Raji (cell line): ENCODE data around the gene ARSG.

Source experiments
- POLR2A ChIP-seq: IDR thresholded peaks from 2 replicates; pipeline ENCODE4 v1.6.1; 2011; ENCODE audit warnings: low read depth, low read length, control low read depth; ENCODE audit not compliant: insufficient read depth

ARSG gene

GRCh38 chr17:68429881-68430280 lies 138.6 kb downstream of the ARSG start:
- TF ChIP-seq POLR2A, result no peak

DNA sequence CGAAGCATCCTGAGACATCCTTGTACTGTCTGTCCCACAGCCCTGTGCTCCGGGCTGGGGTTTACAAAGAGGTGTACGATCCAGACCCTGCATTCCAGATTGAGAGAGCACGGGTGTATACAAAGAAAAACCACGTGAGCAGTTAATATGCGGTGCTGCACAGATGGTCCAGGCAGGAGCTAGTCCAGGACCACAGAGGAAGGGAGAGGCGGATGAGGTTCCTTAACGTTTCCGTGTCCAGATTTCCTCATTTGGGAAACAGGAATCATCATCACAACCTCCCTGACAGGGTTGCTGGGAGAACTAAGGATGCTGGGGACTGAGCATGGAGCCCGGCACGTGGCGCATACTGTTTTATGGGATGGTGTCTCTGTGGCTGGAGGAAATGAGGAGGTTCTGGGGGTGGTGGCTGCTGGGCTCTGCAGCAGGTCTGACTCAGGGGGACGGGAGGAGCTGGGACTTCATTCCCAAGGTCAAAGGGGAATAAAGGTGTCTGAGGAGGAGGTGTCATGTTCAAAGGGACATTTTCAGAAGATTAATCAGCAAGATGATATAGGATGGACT lies 139.8 kb downstream of the ARSG start:
- TF ChIP-seq POLR2A, result no peak

DNA sequence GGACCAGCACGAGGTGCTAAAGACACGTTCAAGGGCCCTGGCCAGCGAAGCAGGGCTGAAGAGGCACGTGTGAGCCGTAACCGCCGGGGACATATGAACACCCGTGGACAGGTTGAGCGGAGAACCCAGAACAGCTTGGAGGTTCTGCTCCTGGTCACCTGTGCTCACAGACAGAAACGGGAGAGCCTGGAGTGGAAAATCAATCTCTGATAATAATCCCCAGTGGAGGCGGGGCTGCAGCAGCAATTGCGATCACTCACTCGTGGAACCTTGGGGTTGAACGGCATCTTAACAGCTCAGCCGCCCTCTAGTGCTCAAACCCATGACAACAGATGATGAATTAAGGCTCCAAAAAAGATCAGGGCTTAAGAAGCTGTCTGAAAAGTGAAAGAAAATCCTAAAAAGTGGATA lies 140.4 kb downstream of the ARSG start:
- TF ChIP-seq POLR2A, result no peak

GRCh38 chr17:68432086-68432864 lies 141.0 kb downstream of the ARSG start:
- no peak for TF ChIP-seq POLR2A

GRCh38 chr17:68433211-68433610 lies 141.9 kb downstream of the ARSG start:
- TF ChIP-seq POLR2A, result no peak

GRCh38 chr17:68433911-68434508 lies 142.7 kb downstream of the ARSG start:
- no peak for TF ChIP-seq POLR2A

DNA sequence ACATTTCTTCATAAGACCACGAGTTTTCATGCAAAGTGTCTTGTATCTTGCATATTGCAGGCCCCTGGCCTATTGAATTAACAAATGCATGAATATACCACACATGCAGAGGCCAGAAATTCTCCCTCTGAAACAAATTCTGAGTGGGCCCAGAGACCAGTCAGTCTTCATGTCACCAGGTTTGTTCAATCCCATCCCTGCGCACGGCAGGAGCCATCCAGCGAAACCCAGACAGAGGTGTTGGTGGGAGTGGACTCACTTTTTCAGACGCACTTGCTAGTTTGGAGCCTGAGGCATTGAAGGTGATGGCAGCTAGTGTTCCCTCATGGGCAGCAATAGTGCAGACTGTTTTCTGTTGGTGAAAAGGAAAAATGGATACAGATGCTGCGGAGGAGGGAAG lies 144.1 kb downstream of the ARSG start:
- no peak for TF ChIP-seq POLR2A

DNA sequence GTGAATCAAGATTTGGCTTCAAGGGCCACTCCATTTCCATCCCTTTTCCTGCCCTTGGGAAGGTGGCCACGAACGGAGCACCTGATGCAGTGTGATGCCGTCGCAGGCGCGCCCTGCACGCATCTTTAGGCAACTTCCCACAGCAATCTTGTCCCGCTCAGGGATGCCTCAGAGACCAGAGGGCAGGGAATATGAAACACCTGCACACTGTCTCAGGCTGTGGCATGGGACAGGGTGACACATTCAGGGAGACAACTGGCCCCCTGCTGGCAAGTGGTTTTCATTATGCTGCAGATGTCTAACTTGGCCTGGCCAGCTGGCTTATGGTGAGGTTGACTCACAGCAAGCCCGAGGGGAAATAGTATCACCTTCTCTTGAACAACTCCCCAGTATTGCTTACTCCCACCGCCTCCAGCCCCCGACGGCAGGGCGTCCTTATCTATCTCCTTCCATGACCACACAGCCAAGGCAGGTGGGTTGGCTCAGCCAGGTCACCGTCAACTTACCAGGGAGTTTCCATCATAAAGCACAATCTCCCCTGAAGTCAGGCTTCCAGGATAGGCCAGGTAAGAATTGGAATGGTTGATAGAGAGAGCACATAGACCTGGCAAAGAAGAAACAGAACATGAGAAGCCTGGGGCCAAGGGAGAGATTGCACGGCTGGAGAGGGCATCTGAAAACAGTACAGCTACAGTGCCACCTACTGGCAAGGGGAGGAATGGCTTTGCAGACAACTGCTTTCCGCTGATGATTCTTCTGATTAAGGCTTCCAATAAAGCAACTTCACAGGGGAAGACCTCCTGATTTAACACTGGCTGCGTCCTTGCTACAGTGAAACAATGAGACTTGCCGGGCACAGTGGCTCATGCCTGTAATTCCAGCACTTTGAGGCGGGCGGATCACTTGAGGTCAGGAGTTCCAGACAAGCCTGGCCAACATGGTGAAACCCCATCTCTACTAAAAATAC lies 144.9 kb downstream of the ARSG start:
- no peak for TF ChIP-seq POLR2A

DNA sequence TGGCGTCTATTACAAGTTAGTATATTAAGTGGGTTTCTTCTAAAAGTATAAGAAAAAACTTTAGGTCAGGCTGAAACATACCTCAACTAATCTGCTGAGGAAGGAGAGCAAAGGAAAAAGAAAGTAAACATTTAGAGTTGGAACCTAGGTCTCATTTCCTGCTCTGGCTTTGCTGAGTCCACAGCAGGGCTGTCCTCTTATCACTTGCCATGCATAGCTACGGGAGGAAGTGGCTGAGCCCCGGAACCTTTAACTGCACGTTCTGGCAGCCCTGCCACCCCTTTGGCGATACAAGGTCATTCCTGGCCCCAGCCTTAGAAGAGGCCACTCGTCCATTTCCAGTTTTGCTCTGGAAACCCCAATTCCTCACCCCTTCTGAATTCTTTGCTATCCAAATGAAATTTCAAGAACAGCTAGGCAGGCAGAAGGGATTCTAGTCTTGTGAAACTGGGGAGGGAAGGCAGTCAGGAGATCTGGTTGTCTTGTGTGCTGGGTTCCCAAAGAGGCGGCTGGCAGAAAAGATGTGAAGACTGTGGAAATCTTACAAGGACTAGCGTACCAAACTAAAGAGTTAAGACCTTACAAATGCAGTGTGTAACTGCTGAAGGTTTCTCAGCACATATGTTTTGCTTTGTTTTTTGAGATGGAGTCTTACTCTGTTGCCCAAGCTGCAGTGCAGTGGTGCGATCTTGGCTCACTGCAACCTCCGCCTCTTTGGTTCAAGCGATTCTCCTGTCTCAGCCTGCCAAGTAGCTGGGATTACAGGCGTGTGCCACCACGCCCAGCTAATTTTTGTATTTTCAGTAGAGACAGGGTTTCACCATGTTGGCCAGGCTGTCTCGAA lies 146.9 kb downstream of the ARSG start:
- no peak for TF ChIP-seq POLR2A

DNA sequence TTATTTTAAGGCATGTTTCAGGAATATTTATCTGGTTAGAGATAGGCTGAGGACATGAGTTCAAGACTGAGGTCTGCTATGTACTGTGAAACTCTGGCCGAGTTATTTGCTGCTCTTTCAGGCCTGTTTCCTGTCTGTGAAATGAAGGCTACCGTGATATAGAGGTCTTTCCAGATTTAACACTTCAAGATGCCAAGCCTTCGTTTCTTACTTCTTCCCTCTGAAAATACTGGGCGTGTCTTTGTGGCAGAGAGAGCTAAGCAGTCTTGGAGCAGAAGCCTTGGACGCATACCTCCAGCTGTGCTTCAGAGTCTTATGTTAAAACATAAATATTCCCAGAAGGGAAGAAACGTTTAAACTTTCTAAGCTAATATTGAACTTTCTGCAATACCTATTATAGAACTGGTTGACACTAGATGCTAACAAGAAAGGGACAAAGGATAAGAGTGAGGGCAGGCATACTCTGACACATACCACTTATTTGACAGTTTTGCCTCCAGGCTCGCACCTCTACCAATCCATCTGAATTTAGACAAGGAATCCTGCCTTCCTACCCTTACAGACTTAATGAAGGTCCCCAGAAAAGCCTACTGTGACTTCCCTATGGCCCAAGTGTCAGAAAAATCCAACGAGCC lies 148.5 kb downstream of the ARSG start:
- TF ChIP-seq POLR2A, result no peak

DNA sequence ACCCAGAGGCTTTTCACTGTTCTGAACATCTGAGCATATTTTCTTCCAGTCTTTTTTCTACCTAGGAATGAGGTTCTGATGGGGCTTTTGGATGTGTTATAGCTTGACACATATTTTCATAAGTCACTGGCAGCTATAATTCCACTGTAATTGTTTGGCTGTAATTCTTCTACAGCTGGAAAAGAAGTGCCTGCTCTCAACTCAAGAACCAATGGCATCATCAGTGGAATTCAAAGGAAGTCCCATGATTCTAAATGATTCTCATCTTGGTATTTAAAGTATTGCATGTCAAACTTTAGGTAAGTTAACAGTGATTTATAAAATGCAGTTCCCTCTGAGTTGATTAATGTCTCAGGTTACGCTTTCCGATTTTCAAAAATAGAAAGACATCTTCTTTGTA lies 149.2 kb downstream of the ARSG start:
- no peak for TF ChIP-seq POLR2A

DNA sequence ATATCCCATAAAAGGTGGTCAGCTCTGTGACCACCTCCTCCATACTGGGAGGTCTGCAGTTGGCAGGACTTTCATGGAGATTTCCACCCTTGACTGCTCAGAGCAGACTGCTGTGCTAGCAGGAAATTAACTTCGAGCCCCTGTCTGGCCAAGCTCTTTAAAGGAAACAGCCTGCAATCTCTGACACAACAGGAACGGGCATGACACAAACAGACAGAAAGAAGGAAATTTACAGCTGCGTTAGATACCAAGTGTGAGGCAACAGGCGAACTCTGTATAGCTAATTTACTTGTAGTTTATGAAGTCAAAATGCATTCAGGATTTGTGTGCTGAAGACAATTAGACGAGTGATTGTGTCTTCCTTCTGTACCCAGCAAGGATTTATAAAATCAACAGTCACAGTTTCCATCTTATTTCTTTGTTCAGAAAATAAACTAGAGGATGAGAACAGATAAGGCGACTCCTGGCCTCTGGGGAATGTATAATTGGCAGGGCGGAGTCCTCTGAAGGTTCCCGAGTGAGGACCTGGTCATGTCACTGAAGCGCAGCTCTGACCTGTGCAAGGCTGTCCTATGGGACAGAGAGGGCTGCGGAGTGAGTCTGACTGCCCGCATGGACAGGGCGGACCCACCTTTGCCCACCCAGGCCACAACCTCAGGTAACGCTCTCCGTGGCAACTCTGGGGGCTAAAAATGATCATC lies 149.9 kb downstream of the ARSG start:
- TF ChIP-seq POLR2A, result no peak

GRCh38 chr17:68443972-68444464 lies 152.7 kb downstream of the ARSG start:
- TF ChIP-seq POLR2A, result no peak
